HCT116 (cell line): ENCODE results near the gene TRHDE. TPM values are rescaled to one million over a fixed set of nuclear protein-coding genes. Genes with fewer than 3 reads are reported as not detected.

Source experiments
- ATAC-seq: fragments of 200-7000 bp; cut with Tn5 transposase; 2 replicates; pipeline ENCODE4 v1.9.1; 2020; ENCODE audit warnings: mild to moderate bottlenecking, moderate library complexity
- BruUV-seq: library from RNA; stranded (reverse); fragments of 400-500 nt; replicated peaks from 2 replicates; lab custom pipeline; 2021; lab: Mats Ljungman, UMichigan
- CTCF ChIA-PET: fragments of 300-600 bp; sonication (Branson Sonifier 250); formaldehyde crosslinking; loops from one replicate; lab custom pipeline; 2021; ENCODE audit warnings: antibody characterized with exemption; lab: Charles Lee
- POLR2A ChIA-PET: fragments of 300-600, 350-600 bp; sonication (Branson Sonifier 250); formaldehyde crosslinking; loops from one replicate; lab custom pipeline; 2021; ENCODE audit warnings: antibody characterized with exemption; lab: Charles Lee
- RAD21 ChIA-PET, 2 experiments: fragments of 300-600 bp; sonication (Branson Sonifier 250); formaldehyde crosslinking; loops; one replicate each; lab custom pipeline; 2023; ENCODE audit warnings: low total read pairs in 2 of 2; ENCODE audit not compliant: uncharacterized antibody in 2 of 2, unreplicated experiment in 2 of 2, low non-redundant PET in 1 of 2; lab: Charles Lee
- DNase-seq: peaks from one replicate; pipeline ENCODE4 v3.0.0-alpha.2; 2010; ENCODE audit warnings: low read depth, low spot score
- H2AFZ ChIP-seq: fragments of 200-600 bp; shearing (Covaris generic), sonication (generic); 2 replicates; pipeline ENCODE4 v1.6.1; 2017; ENCODE audit warnings: low read depth, mixed run types, mixed read lengths, antibody characterized with exemption, low read length; ENCODE audit not compliant: poor library complexity, severe bottlenecking
- H3K27ac ChIP-seq: 2 replicates; pipeline ENCODE4 v1.5.1; 2012; ENCODE audit warnings: low read depth, low read length
- H3K27me3 ChIP-seq: fragments of 200-600 bp; sonication (generic); 2 replicates; pipeline ENCODE4 v1.6.1; 2016; ENCODE audit warnings: mixed run types, low read length, mixed read lengths; ENCODE audit not compliant: insufficient read depth
- H3K36me3 ChIP-seq, 2 experiments: fragments of 200-500 bp in 1 of 2; fragments of 200-600 bp in 1 of 2; sonication (Bioruptor generic) in 1 of 2; sonication (generic) in 1 of 2; 2 replicates each; pipeline versions ENCODE4 v1.5.1 to v1.6.1; 2014 to 2016; ENCODE audit warnings: low read length in 2 of 2, inconsistent platforms in 1 of 2, mixed read lengths in 1 of 2, mixed run types in 1 of 2; ENCODE audit not compliant: insufficient read depth in 2 of 2, control insufficient read depth in 1 of 2
- H3K4me1 ChIP-seq, 2 experiments: fragments of 200-600 bp in 1 of 2; sonication (generic) in 1 of 2; 2 replicates each; pipeline versions ENCODE4 v1.5.1 to v1.6.1; 2012 to 2017; ENCODE audit warnings: low read length in 2 of 2, inconsistent platforms in 1 of 2, mild to moderate bottlenecking in 1 of 2, mixed read lengths in 1 of 2, mixed run types in 1 of 2, moderate library complexity in 1 of 2; ENCODE audit not compliant: insufficient read depth in 2 of 2, control insufficient read depth in 1 of 2
- H3K4me2 ChIP-seq: fragments of 200-600 bp; sonication (generic); 2 replicates; pipeline ENCODE4 v1.6.1; 2017; ENCODE audit warnings: mixed run types, low read length, mixed read lengths
- H3K4me3 ChIP-seq, 2 experiments: fragments of 200-600 bp in 1 of 2; sonication (generic) in 1 of 2; replicated peaks in 1 of 2; 2 replicates each; pipeline ENCODE4 v1.5.1; 2011 to 2016; ENCODE audit warnings: low read length in 2 of 2, control low read depth in 1 of 2, low read depth in 1 of 2, mild to moderate bottlenecking in 1 of 2, mixed read lengths in 1 of 2, mixed run types in 1 of 2
- H3K79me2 ChIP-seq: fragments of 200-600 bp; sonication (generic); 2 replicates; pipeline ENCODE4 v1.6.1; 2017; ENCODE audit warnings: mild to moderate bottlenecking, mixed run types, low read length, moderate library complexity, mixed read lengths; ENCODE audit not compliant: insufficient read depth
- H3K9ac ChIP-seq: fragments of 200-600 bp; sonication (generic); 2 replicates; pipeline ENCODE4 v1.6.1; 2016; ENCODE audit warnings: low read length, mixed read lengths
- H3K9me2 ChIP-seq: fragments of 200-600 bp; sonication (generic), shearing (Covaris generic); 2 replicates; pipeline ENCODE4 v1.6.1; 2017; ENCODE audit warnings: mixed run types, mild to moderate bottlenecking, moderate library complexity; ENCODE audit not compliant: insufficient read depth
- H3K9me3 ChIP-seq, 2 experiments: fragments of 200-500 bp in 1 of 2; fragments of 200-600 bp in 1 of 2; sonication (Bioruptor generic) in 1 of 2; sonication (generic) in 1 of 2; 2 replicates each; pipeline ENCODE4 v1.6.1; 2014 to 2017; ENCODE audit warnings: low read length in 2 of 2, mixed read lengths in 2 of 2, inconsistent platforms in 1 of 2, low read depth in 1 of 2, mild to moderate bottlenecking in 1 of 2, mixed run types in 1 of 2, moderate library complexity in 1 of 2; ENCODE audit not compliant: control insufficient read depth in 1 of 2, insufficient read depth in 1 of 2
- H4K20me1 ChIP-seq: fragments of 200-600 bp; sonication (generic), shearing (Covaris generic); 2 replicates; pipeline ENCODE4 v1.6.1; 2017; ENCODE audit warnings: mixed run types, mild to moderate bottlenecking, moderate library complexity; ENCODE audit not compliant: insufficient read depth
- ATF3 ChIP-seq: IDR thresholded peaks from 2 replicates; pipeline ENCODE4 v1.6.1; 2012
- CBX3 ChIP-seq: IDR thresholded peaks from 2 replicates; pipeline ENCODE4 v1.6.1; 2012; ENCODE audit warnings: low read depth
- CEBPB ChIP-seq: IDR thresholded peaks from 2 replicates; pipeline ENCODE4 v1.6.1; 2012; ENCODE audit warnings: low read depth
- CTCF ChIP-seq, 3 experiments: fragments of 200-600 bp in 1 of 3; sonication (generic) in 1 of 3; IDR thresholded peaks in 2 of 3; conservative IDR thresholded peaks in 1 of 3; 2 replicates each; pipeline ENCODE4 v1.5.1; 2012 to 2017; ENCODE audit warnings: low read depth in 2 of 3, low read length in 2 of 3, antibody characterized with exemption in 1 of 3, borderline replicate concordance in 1 of 3, control low read depth in 1 of 3, mild to moderate bottlenecking in 1 of 3, mixed read lengths in 1 of 3, mixed run types in 1 of 3, moderate library complexity in 1 of 3; ENCODE audit not compliant: insufficient read depth in 1 of 3
- EGR1 ChIP-seq: IDR thresholded peaks from 2 replicates; pipeline ENCODE4 v1.6.1; 2012; ENCODE audit warnings: low read depth
- ELF1 ChIP-seq: IDR thresholded peaks from 2 replicates; pipeline ENCODE4 v1.6.1; 2012; ENCODE audit warnings: low read depth, borderline replicate concordance
- EZH2 ChIP-seq: fragments of 200-600 bp; sonication (generic); IDR thresholded peaks from 2 replicates; pipeline ENCODE4 v1.6.1; 2017; ENCODE audit warnings: antibody characterized with exemption, mixed run types
- MAX ChIP-seq: IDR thresholded peaks from 2 replicates; pipeline ENCODE4 v1.6.1; 2012
- POLR2AphosphoS5 ChIP-seq: IDR thresholded peaks from 2 replicates; pipeline ENCODE4 v1.6.1; 2011; ENCODE audit warnings: mild to moderate bottlenecking, low read depth, low read length, moderate library complexity
- RAD21 ChIP-seq: IDR thresholded peaks from 2 replicates; pipeline ENCODE4 v1.6.1; 2012; ENCODE audit warnings: low read depth, mild to moderate bottlenecking
- REST ChIP-seq: IDR thresholded peaks from 2 replicates; pipeline ENCODE4 v1.6.1; 2012; ENCODE audit warnings: low read depth
- SIN3A ChIP-seq: IDR thresholded peaks from 2 replicates; pipeline ENCODE4 v1.6.1; 2012; ENCODE audit warnings: low read depth
- SP1 ChIP-seq: IDR thresholded peaks from 2 replicates; pipeline ENCODE4 v1.6.1; 2012; ENCODE audit warnings: low read depth
- SRF ChIP-seq: IDR thresholded peaks from 2 replicates; pipeline ENCODE4 v1.6.1; 2012; ENCODE audit warnings: low read depth
- TCF7L2 ChIP-seq: IDR thresholded peaks from 2 replicates; pipeline ENCODE4 v1.7.0; 2011; ENCODE audit warnings: borderline replicate concordance, inconsistent platforms; ENCODE audit not compliant: insufficient read depth, insufficient read length; ENCODE audit errors: extremely low read depth
- ZNF274 ChIP-seq: fragments of 200-500 bp; sonication (Bioruptor generic); IDR thresholded peaks from 2 replicates; pipeline ENCODE4 v1.6.1; 2014; ENCODE audit warnings: mild to moderate bottlenecking, low read depth, low read length, inconsistent platforms
- intact Hi-C: fragments of 100-400 bp; cut with micrococcal nuclease; formaldehyde crosslinking; loops from 2 replicates; pipeline ENCODE4 v1.10.0; 2022
- total RNA-seq: library from RNA; stranded (reverse); gene quantifications from one replicate; pipeline ENCODE4 v1.2.1, GENCODE V29; 2021; ENCODE audit not compliant: unreplicated experiment

Gene TRHDE
- total RNA-seq, 1 experiment from 2014 or later, result 2.9 TPM

- TF ChIP-seq SP1 (no peak), POLR2AphosphoS5 (no peak), EGR1 (no peak), ELF1 (no peak), CTCF (IDR thresholded peaks at IDR 0.05 in 2 of 3, conservative IDR thresholded peaks at IDR 0.05 in 1 of 3; ENCODE audit: borderline replicate concordance in 1 of 3, insufficient read depth in 1 of 3, low read depth in 2 of 3, low read length in 2 of 3) (no peak), SRF (no peak), REST (no peak), MAX (no peak), CEBPB (no peak), ZNF274 (no peak), RAD21 (no peak), SIN3A (no peak), ATF3 (no peak), CBX3 (no peak), TCF7L2 (no peak), EZH2 (no peak)
- CTCF ChIA-PET, result no interaction called here
- no peaks in the 10 kb centered on the region for H4K20me1 ChIP-seq
Observed at GRCh38 chr12:72485017-72485701, 213.0 kb downstream of the TRHDE start.

More at GRCh38 chr12:72485017-72485701, 213.0 kb downstream of the TRHDE start:
- H3K27ac ChIP-seq, result no peak overlapping the region
- no peaks in the 10 kb centered on the region for H3K27me3 ChIP-seq
- H2AFZ ChIP-seq, result no peak overlapping the region
- no peaks in the 10 kb centered on the region for H3K79me2 ChIP-seq
- DNase-seq, result no peak
- no peak overlapping the region for H3K4me2 ChIP-seq
- no TSS peak for BruUV-seq
- H3K36me3 ChIP-seq, result no peaks in the 10 kb centered on the region
- no peaks in the 10 kb centered on the region for H3K9me3 ChIP-seq
- no peak overlapping the region for H3K9ac ChIP-seq
- no peaks in the 10 kb centered on the region for H3K4me1 ChIP-seq
- ChIA-PET RAD21 (no interaction called here), POLR2A (no interaction called here)
- intact Hi-C loops, result no loop called here
- H3K4me3 ChIP-seq, result no peak overlapping the region
- no peaks in the 10 kb centered on the region for H3K9me2 ChIP-seq
- no peak for ATAC-seq
